Tibial artery (tissue), 4 donors: ENCODE measurements around the gene TRNT1.

Source experiments
- DNase-seq, 2 donors: peaks; one replicate each; pipeline ENCODE4 v3.0.0-alpha.2; 2019
- H3K27ac ChIP-seq, 2 donors: fragments of 200-600 bp; sonication (generic) in 1 of 2; 1 replicate in 1 of 2; 2 replicates in 1 of 2; pipeline ENCODE4 v1.5.1; 2018 to 2019; ENCODE audit warnings: mild to moderate bottlenecking in 1 of 2
- H3K27me3 ChIP-seq, 2 donors: fragments of 200-600 bp; sonication (generic) in 1 of 2; one replicate each; pipeline versions ENCODE4 v1.5.1 to v1.6.0; 2016 to 2019
- H3K36me3 ChIP-seq, 3 donors: fragments of 200-600 bp; sonication (generic) in 2 of 3; one replicate each; pipeline ENCODE4 v1.5.1; 2016 to 2019; ENCODE audit warnings: mild to moderate bottlenecking in 2 of 3
- H3K4me1 ChIP-seq, 4 donors: fragments of 200-600 bp; sonication (generic) in 2 of 4; 1 replicate in 3 of 4; 2 replicates in 1 of 4; pipeline ENCODE4 v1.5.1; 2016 to 2019
- H3K4me3 ChIP-seq, 2 donors: fragments of 200-600 bp; sonication (generic) in 1 of 2; 1 replicate in 1 of 2; 2 replicates in 1 of 2; pipeline ENCODE4 v1.5.1; 2018 to 2019; ENCODE audit warnings: mild to moderate bottlenecking in 2 of 2
- H3K9me3 ChIP-seq, 3 donors: fragments of 200-600 bp; sonication (generic) in 1 of 3; one replicate each; pipeline ENCODE4 v1.5.1; 2016 to 2019
- CTCF ChIP-seq, 2 experiments: fragments of 200-600 bp in 1 of 2; fragments of 450-650 bp in 1 of 2; IDR thresholded peaks; one replicate each; pipeline ENCODE4 v1.5.1; 2017 to 2019; ENCODE audit warnings: antibody characterized with exemption in 2 of 2, mild to moderate bottlenecking in 1 of 2, moderate library complexity in 1 of 2
- intact Hi-C: fragments of 100-400 bp; cut with DNase I; formaldehyde crosslinking; loops from one replicate; pipeline ENCODE4 v1.15.0; 2023; ENCODE audit warnings: low total_unique reads

The TRNT1 gene

GRCh38 chr3:3113042-3113709 lies 13.6 kb upstream of the TRNT1 start:
- intact Hi-C loops: no loop called here
- Histone ChIP-seq H3K27me3 (no peaks in the 10 kb centered on the region), H3K4me1 (no peaks in the 10 kb centered on the region), H3K9me3 (no peaks in the 10 kb centered on the region), H3K4me3 (no peak overlapping the region), H3K36me3 (no peaks in the 10 kb centered on the region), H3K27ac (no peak overlapping the region)
- no peak for DNase-seq
- TF ChIP-seq CTCF (IDR thresholded peaks at IDR 0.05): no peak

DNA sequence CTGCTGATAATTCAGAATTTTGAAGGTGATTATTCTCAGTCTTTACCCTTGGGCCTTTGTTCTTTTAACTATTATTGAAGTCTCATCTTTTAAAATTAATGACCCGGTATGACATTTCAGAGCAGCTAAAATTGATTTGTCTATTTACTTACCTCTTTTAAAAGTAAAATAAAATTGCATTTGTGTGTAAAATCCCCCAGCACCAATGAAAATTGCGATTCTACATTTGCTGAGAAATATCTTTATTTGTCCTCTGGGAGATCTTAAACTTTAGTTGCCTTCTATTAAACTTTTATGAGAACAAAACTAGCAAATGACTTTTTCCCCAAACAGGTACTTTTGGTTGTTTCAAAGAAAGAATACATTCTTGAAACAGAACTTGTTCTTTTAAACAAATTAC lies 9.1 kb upstream of the TRNT1 start:
- Histone ChIP-seq H3K27me3 (no peaks in the 10 kb centered on the region), H3K4me3 (no peak overlapping the region), H3K9me3 (no peaks in the 10 kb centered on the region), H3K36me3 (no peaks in the 10 kb centered on the region), H3K27ac (no peak overlapping the region), H3K4me1 (no peaks in the 10 kb centered on the region)
- TF ChIP-seq CTCF (IDR thresholded peaks at IDR 0.05): no peak
- intact Hi-C loops: no loop called here
- no peak for DNase-seq

GRCh38 chr3:3119393-3119851 lies 7.3 kb upstream of the TRNT1 start:
- no peak for TF ChIP-seq CTCF (IDR thresholded peaks at IDR 0.05)
- no peaks in the 10 kb centered on the region for H3K27me3 ChIP-seq
- no peaks in the 10 kb centered on the region for H3K4me1 ChIP-seq
- intact Hi-C loops: no loop called here
- no peak overlapping the region for H3K4me3 ChIP-seq
- H3K27ac ChIP-seq: no peak overlapping the region
- H3K9me3 ChIP-seq: no peaks in the 10 kb centered on the region
- no peaks in the 10 kb centered on the region for H3K36me3 ChIP-seq
- no peak for DNase-seq

- Histone ChIP-seq H3K4me1 (peaks cover 0 to 26% (median 16%) of the 10 kb centered on the region in 4 donors), H3K4me3 (peak overlapping the region; percentile 79 to 99), H3K27ac (peak overlapping the region; percentile 84 to 88), H3K36me3 (peaks cover 3 to 23% (median 20%) of the 10 kb centered on the region in 3 donors), H3K27me3 (no peaks in the 10 kb centered on the region), H3K9me3 (no peaks in the 10 kb centered on the region)
- TF ChIP-seq CTCF (IDR thresholded peaks at IDR 0.05): no peak
- peak in 1 of 2 donors; percentile 20 for DNase-seq
- intact Hi-C loops: no loop called here
Measured at GRCh38 chr3:3125977-3126376, 763 bp upstream of the TRNT1 start.

DNA sequence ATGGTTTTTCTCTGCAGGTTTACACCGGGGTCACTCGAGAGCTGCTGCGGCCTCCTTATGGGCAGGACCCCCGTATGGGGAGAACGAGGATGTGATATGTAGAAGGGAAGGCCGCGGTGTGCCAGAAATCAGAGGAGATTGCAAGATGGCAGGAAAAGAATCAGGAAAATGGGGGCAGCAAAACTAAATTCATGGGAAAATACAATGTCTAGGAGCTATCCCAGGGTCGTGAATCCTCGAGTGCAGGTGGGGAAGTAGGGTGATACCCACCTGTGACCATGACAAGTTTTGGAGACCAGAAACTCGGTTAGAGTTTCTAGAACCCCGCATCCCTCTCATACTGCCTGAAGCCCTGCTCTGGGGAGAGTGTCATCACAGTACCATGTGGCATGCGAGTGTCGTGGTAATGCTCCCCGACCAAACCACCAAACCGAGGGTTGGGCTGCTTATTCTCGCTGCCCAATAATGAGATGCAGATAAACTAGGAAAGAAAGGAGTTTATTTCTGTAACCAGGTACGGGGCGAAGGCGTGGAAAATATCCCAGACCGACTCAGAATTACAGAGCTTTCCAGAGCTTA lies 781 bp downstream of the TRNT1 start:
- H3K27me3 ChIP-seq: no peaks in the 10 kb centered on the region
- intact Hi-C loops: no loop called here
- peaks cover 7 to 26% (median 23%) of the 10 kb centered on the region in 3 donors for H3K36me3 ChIP-seq
- no peaks in the 10 kb centered on the region for H3K9me3 ChIP-seq
- peaks cover 0 to 26% (median 16%) of the 10 kb centered on the region in 4 donors for H3K4me1 ChIP-seq
- peak overlapping the region; percentile 84 to 88 for H3K27ac ChIP-seq
- TF ChIP-seq CTCF (IDR thresholded peaks at IDR 0.05): no peak
- no peak for DNase-seq
- H3K4me3 ChIP-seq: peak overlapping the region; percentile 79 to 99
